ENCODE data around the gene SPATA2L.

Gene SPATA2L

DNA sequence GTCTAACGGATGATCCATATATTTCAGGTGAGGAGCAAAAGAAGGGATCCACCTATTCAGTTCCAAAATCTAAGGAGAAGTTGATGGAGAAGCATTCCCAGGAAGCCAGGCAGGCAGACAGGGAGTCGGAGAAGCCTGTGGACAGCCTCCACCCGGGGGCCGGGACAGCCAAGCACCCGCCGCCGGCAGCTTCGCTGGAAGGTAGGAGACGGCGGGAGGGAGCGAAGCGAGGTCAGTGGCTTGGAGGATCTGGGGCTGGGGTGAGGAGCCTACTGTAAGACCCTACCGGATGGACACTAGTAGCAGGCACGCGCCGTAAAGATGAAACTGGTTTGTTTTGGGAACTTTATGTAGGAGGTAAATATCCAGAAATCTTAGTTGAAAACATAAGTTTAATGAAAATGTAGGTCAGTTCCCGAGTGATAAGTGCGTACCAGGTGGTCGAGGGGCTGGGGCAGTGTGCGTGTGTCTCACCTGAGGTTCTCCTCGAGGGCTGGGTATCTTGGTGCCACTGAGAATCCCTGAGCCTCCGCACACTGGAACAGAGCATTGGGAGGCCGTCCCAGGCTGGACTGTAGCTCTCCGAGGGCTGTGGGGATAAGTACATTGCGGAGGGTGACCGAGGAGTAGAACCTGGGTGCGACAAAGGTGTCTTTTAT lies 43.2 kb downstream of the SPATA2L start:
- DNase-seq, result peak in 3 of 56 donors; percentile 19 to 43 (median 33)

- peak in 55 of 56 donors; percentile 30 to 93 (median 82) for DNase-seq
Observed at GRCh38 chr16:89657442-89658220, 43.9 kb downstream of the SPATA2L start, which contains the start of the genes CHMP1A and SPATA33. Gene CHMP1A, minus strand, starts transcription at chr16:89657708. Its CDS starts 120 bp downstream, at chr16:89657588. Gene SPATA33, plus strand, starts transcription at chr16:89657836. Its CDS starts 76 bp downstream, at chr16:89657912.

GRCh38 chr16:89656435-89657121 lies 44.9 kb downstream of the SPATA2L start:
- DNase-seq, result no peak

DNA sequence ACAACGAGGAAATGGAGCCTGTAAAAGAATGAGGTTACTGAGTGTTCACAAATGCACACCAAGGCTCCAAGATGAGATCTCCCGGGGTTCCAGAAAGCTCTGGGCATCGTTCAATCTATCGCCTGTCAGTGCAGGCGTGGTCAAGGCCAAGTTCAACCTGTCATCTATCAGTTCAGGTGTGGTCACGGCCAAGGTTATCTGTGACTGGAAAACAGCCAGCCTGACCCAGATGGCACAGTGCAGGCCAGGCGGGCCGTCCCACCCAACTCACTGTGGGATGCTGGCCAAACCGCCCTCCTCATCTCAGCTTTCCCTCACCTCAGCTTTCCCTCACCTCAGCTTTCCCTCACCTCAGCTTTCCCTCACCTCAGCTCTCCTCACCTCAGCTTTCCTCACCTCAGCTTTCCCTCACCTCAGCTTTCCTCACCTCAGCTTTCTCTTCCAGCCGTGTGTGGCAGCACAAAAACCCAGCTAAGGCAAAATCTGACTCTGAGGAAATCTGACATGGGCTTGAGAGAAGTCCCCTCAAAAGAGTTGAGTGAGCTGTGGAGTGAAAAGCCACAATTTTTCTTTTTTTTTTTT lies 46.4 kb downstream of the SPATA2L start:
- DNase-seq, result no peak

DNA sequence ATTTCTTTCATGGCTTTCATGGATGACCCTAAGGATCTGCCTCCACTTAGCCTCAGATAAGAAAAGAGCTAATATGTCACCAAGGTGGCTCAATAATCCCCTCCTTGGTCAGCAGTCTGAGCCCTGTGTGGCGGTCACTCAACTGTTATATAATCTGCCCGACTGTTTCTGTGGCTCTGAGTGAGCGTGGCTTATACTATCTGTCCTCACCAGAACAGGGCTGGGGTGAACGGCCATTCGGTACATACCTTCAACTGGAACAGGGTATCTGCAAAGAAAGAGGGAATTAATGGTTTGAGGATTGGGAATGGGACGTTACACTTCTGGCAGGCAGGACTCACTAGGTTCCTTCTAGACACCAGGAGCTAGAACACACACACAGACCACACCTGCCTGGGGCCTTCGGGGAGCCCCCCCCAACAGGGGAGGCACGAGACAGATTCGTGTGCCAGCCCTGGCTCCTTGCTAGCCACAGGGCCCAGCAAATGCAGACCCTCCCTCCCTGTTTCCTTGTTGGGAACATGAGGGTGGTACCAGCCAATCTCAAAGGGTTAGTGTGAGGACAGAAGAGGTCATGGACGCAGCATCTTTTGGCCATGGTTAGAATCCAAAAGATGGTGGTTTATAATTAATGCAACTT lies 47.7 kb downstream of the SPATA2L start:
- DNase-seq, result no peak

- no peak for DNase-seq
Observed at GRCh38 chr16:89651584-89651983, 49.9 kb downstream of the SPATA2L start.

GRCh38 chr16:89646906-89647305 lies 54.6 kb downstream of the SPATA2L start:
- no peak for DNase-seq
